Thoracic aorta (tissue), 2 donors: ENCODE data around the gene RAB11FIP3. TPM values are rescaled to one million over a fixed set of nuclear protein-coding genes. Genes with fewer than 3 reads are reported as not detected.

ENCODE experiments used
- ATAC-seq: fragments of 150-250 bp; one replicate; pipeline ENCODE4 v1.8.0; 2017; ENCODE audit warnings: low read depth; ENCODE audit not compliant: insufficient number of reproducible peaks, low FRiP score
- DNase-seq: peaks from one replicate; pipeline ENCODE4 v3.0.0-alpha.2; 2020; ENCODE audit warnings: low spot score
- H3K27ac ChIP-seq, 2 donors: fragments of 200-600 bp; sonication (generic); 1 replicate in 1 of 2; 2 replicates in 1 of 2; pipeline ENCODE4 v1.5.1; 2016; ENCODE audit warnings: mild to moderate bottlenecking in 2 of 2, moderate library complexity in 2 of 2
- H3K27me3 ChIP-seq: fragments of 200-600 bp; sonication (generic); replicated peaks from 2 replicates; pipeline ENCODE4 v1.6.0; 2016; ENCODE audit warnings: mild to moderate bottlenecking; ENCODE audit not compliant: insufficient read depth
- H3K36me3 ChIP-seq: fragments of 200-600 bp; sonication (generic); one replicate; pipeline ENCODE4 v1.5.1; 2016
- H3K4me1 ChIP-seq, 2 donors: fragments of 200-600 bp; sonication (generic); 1 replicate in 1 of 2; 2 replicates in 1 of 2; pipeline versions ENCODE4 v1.5.1 to v1.6.0; 2016; ENCODE audit warnings: low read depth in 2 of 2, mild to moderate bottlenecking in 1 of 2; ENCODE audit not compliant: control insufficient read depth in 1 of 2
- H3K4me3 ChIP-seq: fragments of 200-600 bp; sonication (generic); 2 replicates; pipeline ENCODE4 v1.5.1; 2016; ENCODE audit warnings: mild to moderate bottlenecking
- H3K9me3 ChIP-seq: fragments of 200-600 bp; sonication (generic); 2 replicates; pipeline ENCODE4 v1.5.1; 2016
- CTCF ChIP-seq: fragments of 200-600 bp; sonication (generic); IDR thresholded peaks from one replicate; pipeline ENCODE4 v1.5.1; 2019; ENCODE audit warnings: antibody characterized with exemption
- total RNA-seq, 2 donors: library from RNA; depleted of rRNA; stranded (reverse); fragments of >200 nt; gene quantifications; one replicate each; pipeline versions ENCODE4 v1.1.0 to v1.2.3, GENCODE V29; 2016

The RAB11FIP3 gene
- total RNA-seq, 2 donors from 2014 or later, result 70.1 to 71.1 TPM

DNA sequence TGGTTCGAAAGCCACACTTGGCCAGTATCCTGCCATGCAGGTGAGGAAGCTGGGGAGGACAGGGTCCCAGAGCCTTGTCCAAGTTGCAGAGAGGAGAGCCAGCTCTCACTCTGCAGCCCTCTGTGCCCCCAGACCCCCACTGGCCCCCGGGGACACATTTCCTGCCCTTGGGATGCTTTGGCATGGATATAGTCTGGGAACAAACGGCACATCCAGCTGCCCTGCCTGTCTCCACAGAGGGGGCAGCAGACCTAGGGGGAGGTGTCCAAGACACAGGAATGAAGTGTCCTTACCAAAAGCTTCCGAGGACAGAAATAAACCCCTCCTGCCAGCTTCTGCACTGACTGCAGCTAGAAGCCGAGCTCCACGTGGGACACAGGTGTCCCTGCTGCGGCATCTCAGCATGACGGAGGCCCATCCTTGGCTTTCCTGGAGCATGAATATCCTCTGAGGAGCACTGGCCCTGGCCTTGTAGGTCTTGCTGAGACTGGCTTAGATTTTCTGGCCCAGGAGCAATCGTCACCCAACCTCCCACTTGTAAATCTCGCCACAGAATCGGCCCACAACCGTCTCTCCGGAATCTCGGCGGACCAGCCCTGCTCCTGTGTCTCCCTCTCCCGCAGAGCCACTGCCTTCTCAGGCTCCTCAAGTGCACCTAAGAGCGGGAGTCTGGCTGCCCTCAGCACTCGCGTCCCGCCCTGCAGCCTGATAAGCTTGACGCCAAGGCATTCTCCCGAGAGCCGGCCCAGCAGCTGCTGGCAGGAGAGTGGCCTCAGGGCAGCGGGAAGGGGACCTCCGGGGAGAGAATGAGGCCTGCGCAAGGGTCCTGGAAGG is 100.9 kb downstream of the RAB11FIP3 start:
- no peak for TF ChIP-seq CTCF
- peak overlapping the region; percentile 97 for H3K27ac ChIP-seq
- no peaks in the 10 kb centered on the region for H3K36me3 ChIP-seq
- peaks cover 19 to 42% of the 10 kb centered on the region in 2 donors for H3K4me1 ChIP-seq
- H3K9me3 ChIP-seq, result no peaks in the 10 kb centered on the region
- H3K4me3 ChIP-seq, result peak overlapping the region; percentile 81
- no peaks in the 10 kb centered on the region for H3K27me3 ChIP-seq
- no peak for DNase-seq
- no peak for ATAC-seq

DNA sequence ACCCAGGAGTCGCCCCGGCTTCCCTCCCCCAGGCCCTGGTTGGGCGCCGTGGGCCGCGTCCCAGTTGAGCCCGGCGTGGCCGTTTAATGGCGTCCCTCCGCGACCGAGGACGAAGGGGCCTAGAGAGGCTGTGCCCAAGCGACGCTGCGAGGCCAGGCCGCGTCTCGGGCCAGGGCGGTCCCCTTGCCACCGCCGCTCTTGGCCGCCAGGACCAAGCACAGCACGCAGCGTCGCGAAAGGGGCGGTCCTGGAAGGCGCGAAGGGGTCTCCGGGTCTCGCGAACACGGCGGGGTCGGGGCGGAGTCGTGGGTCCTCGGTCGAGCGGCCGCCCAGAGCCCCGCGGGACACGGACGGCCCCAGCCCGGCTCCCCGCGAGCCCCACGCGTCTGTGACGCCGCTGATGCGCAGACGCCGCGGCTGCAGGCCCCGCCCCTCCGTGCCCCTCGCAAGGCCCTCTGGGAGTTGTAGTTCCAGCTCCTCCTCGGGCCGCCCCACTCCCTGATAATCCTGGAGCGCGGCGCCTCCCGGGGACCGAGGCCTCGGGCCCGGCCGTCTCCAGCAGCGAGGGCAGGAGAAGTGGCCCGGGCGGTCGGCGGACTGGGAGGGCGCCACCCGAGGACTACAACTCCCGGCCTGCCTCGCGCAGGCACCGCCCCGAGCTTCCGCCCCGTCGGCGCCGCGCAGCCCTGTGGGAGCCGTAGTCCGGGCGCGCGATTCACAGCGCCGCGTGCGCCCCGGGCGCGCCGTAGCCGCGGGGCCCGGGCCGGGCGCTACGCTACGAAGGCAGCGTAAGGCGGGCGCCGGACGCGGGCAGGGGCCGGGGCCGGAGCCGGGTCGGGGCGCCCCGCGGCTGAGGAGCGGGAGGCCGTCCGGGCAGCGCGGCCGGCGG is 101.8 kb downstream of the RAB11FIP3 start, which contains the start of gene CAPN15:
CAPN15 (plus strand) TSS at position 698 of the 889 bp plus-strand sequence. CDS start 19,127 bp downstream, outside the sequence.
- peak; percentile 52 for TF ChIP-seq CTCF
- H3K9me3 ChIP-seq, result no peaks in the 10 kb centered on the region
- peak; percentile 41 for DNase-seq
- peak within 1 kb of the TSS; percentile 81 for H3K4me3 ChIP-seq
- H3K36me3 ChIP-seq, result no peaks in the 10 kb centered on the region
- peak within 1 kb of the TSS; percentile 97 for H3K27ac ChIP-seq
- peaks cover 19 to 42% of the 10 kb centered on the region in 2 donors for H3K4me1 ChIP-seq
- H3K27me3 ChIP-seq, result no peaks in the 10 kb centered on the region
- peak; percentile 89 for ATAC-seq

DNA sequence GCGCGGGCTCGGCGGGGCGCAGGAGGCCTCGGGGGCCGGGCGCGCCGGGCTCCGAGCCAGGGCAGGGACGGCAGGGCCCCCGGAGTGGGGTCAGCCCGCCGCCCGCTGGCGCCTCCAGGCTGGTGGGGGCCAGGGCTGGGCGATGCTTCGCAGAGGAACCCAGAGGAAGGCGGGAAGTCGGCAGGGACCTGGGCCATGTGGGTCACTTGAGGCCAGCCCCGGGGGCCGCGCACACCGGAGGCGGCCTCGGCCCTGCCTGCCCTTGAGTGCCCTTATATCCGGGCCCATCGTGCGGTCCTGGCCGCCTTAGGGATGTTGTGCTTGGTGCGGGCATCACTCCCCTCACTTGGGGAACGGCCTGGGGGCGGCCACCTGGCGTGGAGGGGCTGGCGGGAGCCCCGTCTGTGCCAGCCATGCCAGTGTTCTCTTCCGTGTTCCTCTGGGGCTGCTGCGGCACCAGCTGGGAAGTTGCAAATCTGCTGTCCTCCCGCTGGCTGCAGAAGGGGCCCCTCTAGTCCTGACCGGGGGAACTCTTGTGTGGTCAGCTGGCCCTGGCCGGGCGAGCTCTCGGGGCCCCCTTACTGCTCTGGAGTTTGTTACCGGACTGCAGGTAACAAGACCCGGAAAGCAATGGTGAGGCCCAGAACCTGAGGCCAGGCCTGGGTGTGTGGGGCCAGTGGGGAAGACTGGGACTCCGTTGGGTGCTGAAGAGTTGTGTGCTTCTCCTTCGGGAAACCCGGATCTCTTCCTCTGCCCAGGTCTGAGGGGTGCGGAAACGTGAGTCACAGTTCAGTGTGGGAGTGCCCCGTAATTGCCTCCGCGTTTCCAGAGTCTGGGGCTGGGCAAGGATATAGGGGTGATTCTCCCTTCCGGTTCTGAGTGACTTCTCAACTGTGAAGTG is 102.9 kb downstream of the RAB11FIP3 start:
- no peak for ATAC-seq
- Histone ChIP-seq H3K4me3 (peak overlapping the region; percentile 79), H3K27ac (peak overlapping the region in 1 of 2 donors; percentile 45), H3K4me1 (peaks cover 19 to 42% of the 10 kb centered on the region in 2 donors), H3K36me3 (no peaks in the 10 kb centered on the region), H3K27me3 (no peaks in the 10 kb centered on the region), H3K9me3 (no peaks in the 10 kb centered on the region)
- TF ChIP-seq CTCF, result no peak
- DNase-seq, result peak; percentile 26

GRCh38 chr16:529012-529575 is 103.6 kb downstream of the RAB11FIP3 start:
- H3K4me3 ChIP-seq, result peak overlapping the region; percentile 79
- H3K9me3 ChIP-seq, result no peaks in the 10 kb centered on the region
- no peak for TF ChIP-seq CTCF
- no peak overlapping the region for H3K27ac ChIP-seq
- no peak for DNase-seq
- no peaks in the 10 kb centered on the region for H3K36me3 ChIP-seq
- ATAC-seq, result no peak
- H3K4me1 ChIP-seq, result peaks cover 19 to 42% of the 10 kb centered on the region in 2 donors
- H3K27me3 ChIP-seq, result no peaks in the 10 kb centered on the region
